Keratinocyte (primary cell): ENCODE data around the gene FHAD1. TPM values are rescaled to one million over a fixed set of nuclear protein-coding genes. Genes with fewer than 3 reads are reported as not detected.

ENCODE experiments used
- DNase-seq: peaks from one replicate; pipeline ENCODE4 v3.0.0-alpha.2; 2011; ENCODE audit warnings: low read depth, missing footprints, low spot score
- FAIRE-seq: peaks from 2 replicates; lab custom pipeline; 2011; peaks lifted over from hg19 to GRCh38; lab: Jason Lieb, UNC
- H2AFZ ChIP-seq: 2 replicates; pipeline ENCODE4 v1.6.0; 2012; ENCODE audit warnings: low read length, control low read depth, inconsistent platforms; ENCODE audit not compliant: control insufficient read depth
- H3K27ac ChIP-seq: 2 replicates; pipeline ENCODE4 v1.5.1; 2011; ENCODE audit warnings: low read length; ENCODE audit not compliant: control insufficient read depth, insufficient read depth
- H3K27me3 ChIP-seq: 3 replicates; pipeline ENCODE4 v1.6.0; 2011; ENCODE audit warnings: low read length; ENCODE audit not compliant: control insufficient read depth, insufficient read depth; ENCODE audit errors: extremely low read depth
- H3K36me3 ChIP-seq, 2 experiments: 2 replicates in 1 of 2; 3 replicates in 1 of 2; pipeline ENCODE4 v1.5.1; 2011; ENCODE audit warnings: low read length in 2 of 2, mild to moderate bottlenecking in 1 of 2; ENCODE audit not compliant: control insufficient read depth in 2 of 2, insufficient read depth in 2 of 2; ENCODE audit errors: extremely low read depth in 1 of 2
- H3K4me1 ChIP-seq: 3 replicates; pipeline ENCODE4 v1.5.1; 2011; ENCODE audit warnings: low read length; ENCODE audit not compliant: control insufficient read depth, insufficient read depth; ENCODE audit errors: extremely low read depth
- H3K4me2 ChIP-seq: 3 replicates; pipeline ENCODE4 v1.6.0; 2011; ENCODE audit warnings: low read depth, low read length; ENCODE audit not compliant: control insufficient read depth, insufficient read depth; ENCODE audit errors: extremely low read depth
- H3K4me3 ChIP-seq, 3 experiments: fragments of 200-600 bp in 1 of 3; sonication (generic) in 1 of 3; 2 replicates in 2 of 3; 3 replicates in 1 of 3; pipeline ENCODE4 v1.5.1; 2011 to 2016; ENCODE audit warnings: low read length in 3 of 3, mild to moderate bottlenecking in 3 of 3, control low read depth in 2 of 3, inconsistent platforms in 1 of 3, low read depth in 1 of 3, mixed read lengths in 1 of 3, mixed run types in 1 of 3, moderate library complexity in 1 of 3; ENCODE audit not compliant: control insufficient read depth in 2 of 3, insufficient read depth in 2 of 3; ENCODE audit errors: extremely low read depth in 1 of 3
- H3K79me2 ChIP-seq: 2 replicates; pipeline ENCODE4 v1.6.0; 2012; ENCODE audit warnings: low read length; ENCODE audit not compliant: control insufficient read depth, insufficient read depth
- H3K9ac ChIP-seq: 3 replicates; pipeline ENCODE4 v1.6.0; 2011; ENCODE audit warnings: low read length; ENCODE audit not compliant: control insufficient read depth, insufficient read depth; ENCODE audit errors: extremely low read depth
- H3K9me1 ChIP-seq: 3 replicates; pipeline ENCODE4 v1.6.0; 2011; ENCODE audit warnings: low read length; ENCODE audit not compliant: control insufficient read depth, insufficient read depth; ENCODE audit errors: extremely low read depth
- H3K9me3 ChIP-seq: 2 replicates; pipeline ENCODE4 v1.5.1; 2012; ENCODE audit warnings: low read depth, low read length; ENCODE audit not compliant: control insufficient read depth
- H4K20me1 ChIP-seq: 3 replicates; pipeline ENCODE4 v1.6.0; 2011; ENCODE audit warnings: low read length; ENCODE audit not compliant: control insufficient read depth, insufficient read depth; ENCODE audit errors: extremely low read depth
- CTCF ChIP-seq, 3 experiments: IDR thresholded peaks in 1 of 3; conservative IDR thresholded peaks in 1 of 3; optimal IDR thresholded peaks in 1 of 3; 2 replicates in 2 of 3; 3 replicates in 1 of 3; pipeline versions ENCODE3 to v1.5.1; 2011; ENCODE audit warnings: low read length in 3 of 3, mild to moderate bottlenecking in 3 of 3, moderate library complexity in 2 of 3, control low read depth in 1 of 3, inconsistent platforms in 1 of 3; ENCODE audit not compliant: insufficient read depth in 2 of 3; ENCODE audit errors: extremely low read depth in 1 of 3
- EZH2 ChIP-seq: IDR thresholded peaks from one replicate; pipeline ENCODE4 v1.6.1; 2012; ENCODE audit warnings: inconsistent platforms, mild to moderate bottlenecking, low read length, moderate library complexity
- dilution Hi-C: fragments of 300-500 bp; cut with MboI; formaldehyde crosslinking; loops from one replicate; pipeline ENCODE4 v1.7.0; 2020; ENCODE audit warnings: low sequenced_read_pairs; ENCODE audit not compliant: extremely low pct_ligation_motif_present
- polyA plus RNA-seq, 5 experiments: library from polyadenylated mRNA; depleted of rRNA in 3 of 5; stranded (reverse) in 3 of 5; stranded (forward) in 1 of 5; unstranded in 1 of 5; fragments of >200 nt; gene quantifications; 1 replicate in 1 of 5; 2 replicates in 3 of 5; 3 replicates in 1 of 5; pipeline versions ENCODE4 v1.2.1 to v1.2.3, GENCODE V29; 2011 to 2012; ENCODE audit warnings: missing spikeins in 2 of 5, low read depth in 1 of 5, low replicate concordance in 1 of 5

FHAD1 gene
- polyA plus RNA-seq, 1 donor (not counting 4 experiments of a cell fraction or from before 2014, with no cell fraction given), result 0.09 TPM

DNA sequence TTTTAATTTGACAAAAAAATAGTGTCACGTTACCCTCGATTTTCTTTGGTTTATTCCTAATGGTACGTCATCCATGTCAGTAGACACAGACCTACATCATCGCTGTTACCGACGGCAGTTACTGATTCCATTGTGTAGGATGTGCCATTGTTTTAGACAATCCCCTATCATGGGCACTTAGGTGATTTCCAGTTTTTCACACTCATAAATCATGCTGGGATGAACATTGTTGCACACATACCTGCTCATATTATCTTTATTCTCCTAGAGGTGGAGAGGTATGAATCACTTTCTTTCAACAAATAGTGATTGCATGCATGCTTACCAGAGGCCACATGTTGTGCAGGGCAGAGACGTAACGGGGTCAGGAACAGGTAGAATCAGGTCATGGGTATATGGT lies 83.0 kb downstream of the FHAD1 start:
- FAIRE-seq (peak; percentile 66), DNase-seq (no peak)
- Histone ChIP-seq H3K4me1 (no peaks in the 10 kb centered on the region), H4K20me1 (no peaks in the 10 kb centered on the region), H3K27ac (no peak overlapping the region), H3K9me3 (no peaks in the 10 kb centered on the region), H3K4me3 (no peak overlapping the region), H3K27me3 (no peaks in the 10 kb centered on the region), H3K36me3 (no peaks in the 10 kb centered on the region), H3K4me2 (no peak overlapping the region), H3K9ac (no peak overlapping the region), H3K79me2 (no peaks in the 10 kb centered on the region), H2AFZ (no peak overlapping the region), H3K9me1 (no peaks in the 10 kb centered on the region)
- TF ChIP-seq CTCF (optimal IDR thresholded peaks at IDR 0.05 in 1 of 3, IDR thresholded peaks at IDR 0.05 in 1 of 3, conservative IDR thresholded peaks at IDR 0.05 in 1 of 3; ENCODE audit: extremely low read depth in 1 of 3, insufficient read depth in 2 of 3, low read length in 3 of 3) (no peak), EZH2 (no peak)
- dilution Hi-C loops, result loop anchor here (10.0 kb wide), 1 partner anchor 85 kb away; no protein-coding TSS in a partner anchor

DNA sequence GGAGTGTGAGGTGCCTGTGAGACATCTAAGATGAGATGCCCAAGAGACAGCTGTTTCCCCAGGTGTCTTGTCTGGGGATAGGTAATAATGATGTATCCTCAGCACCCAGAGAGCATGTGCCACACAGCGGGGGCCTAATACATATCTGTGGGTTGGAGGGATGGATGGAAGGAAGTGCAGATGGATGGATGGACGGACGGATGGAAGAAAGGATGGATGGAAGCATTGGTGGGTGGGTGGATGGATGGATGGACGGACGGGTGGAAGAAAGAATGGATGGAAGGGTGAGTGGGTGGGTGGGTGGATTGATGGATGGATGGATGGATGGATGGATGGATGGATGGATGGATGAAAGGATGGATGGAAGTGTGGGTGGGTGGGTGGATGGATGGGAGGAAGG lies 84.2 kb downstream of the FHAD1 start:
- H3K27ac ChIP-seq, result no peak overlapping the region
- H3K4me2 ChIP-seq, result no peak overlapping the region
- no peaks in the 10 kb centered on the region for H3K4me1 ChIP-seq
- FAIRE-seq (no peak), DNase-seq (no peak)
- H3K9me3 ChIP-seq, result no peaks in the 10 kb centered on the region
- H3K36me3 ChIP-seq, result no peaks in the 10 kb centered on the region
- no peaks in the 10 kb centered on the region for H3K79me2 ChIP-seq
- TF ChIP-seq CTCF (optimal IDR thresholded peaks at IDR 0.05 in 1 of 3, IDR thresholded peaks at IDR 0.05 in 1 of 3, conservative IDR thresholded peaks at IDR 0.05 in 1 of 3; ENCODE audit: extremely low read depth in 1 of 3, insufficient read depth in 2 of 3, low read length in 3 of 3), result no peak
- no peak for TF ChIP-seq EZH2
- no peak overlapping the region for H2AFZ ChIP-seq
- H3K9ac ChIP-seq, result no peak overlapping the region
- H4K20me1 ChIP-seq, result no peaks in the 10 kb centered on the region
- H3K27me3 ChIP-seq, result no peaks in the 10 kb centered on the region
- no peaks in the 10 kb centered on the region for H3K9me1 ChIP-seq
- dilution Hi-C loops, result loop anchor here (10.0 kb wide), 1 partner anchor 84 kb away; no protein-coding TSS in a partner anchor
- no peak overlapping the region for H3K4me3 ChIP-seq
